Measurements from ENCODE around the gene PRRX2. TPM values are rescaled to one million over a fixed set of nuclear protein-coding genes. Genes with fewer than 3 reads are reported as not detected.

Gene PRRX2
- total and polyA plus RNA-seq, 2 of the 13 experiments (the other 11 are each of a cell fraction or from before 2014, with no cell fraction given), result 0.05 TPM; not detected in 1

DNA sequence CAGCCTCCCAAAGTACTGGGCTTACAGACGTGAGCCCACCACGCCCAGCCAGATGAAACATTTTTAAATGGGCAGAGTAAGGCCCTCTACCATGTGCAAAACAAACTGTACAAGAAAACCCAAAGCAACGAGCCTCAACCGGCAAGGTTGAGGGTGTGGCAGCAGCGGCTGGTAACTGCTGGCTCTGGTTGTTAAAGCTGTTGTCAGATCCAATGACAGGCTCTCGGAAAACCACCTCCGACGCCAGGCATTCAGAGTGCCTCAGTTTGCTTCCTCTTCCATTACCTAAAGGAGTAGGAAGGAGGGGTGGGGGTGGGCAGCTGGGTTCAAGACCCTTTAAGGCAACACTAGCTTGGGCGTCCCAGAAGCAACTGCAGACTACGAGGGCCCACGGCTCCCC, 21.1 kb upstream of the PRRX2 start:
- TF ChIP-seq MLXIP (CRISPR knock-in tag; IDR thresholded peaks at IDR 0.05; ENCODE audit: borderline replicate concordance) (no peak), SAFB2 (CRISPR knock-in tag; IDR thresholded peaks at IDR 0.05; ENCODE audit: borderline replicate concordance, low read depth) (no peak), ZNF616 (CRISPR knock-in tag; IDR thresholded peaks at IDR 0.05; ENCODE audit: low read depth) (no peak), CBX5 (CRISPR knock-in tag; IDR thresholded peaks at IDR 0.05; ENCODE audit: borderline replicate concordance) (no peak), NR2C2 (CRISPR knock-in tag; IDR thresholded peaks at IDR 0.05; ENCODE audit: borderline replicate concordance) (no peak), ZKSCAN1 (IDR thresholded peaks at IDR 0.05; ENCODE audit: low read length) (no peak), RCOR2 (CRISPR knock-in tag; IDR thresholded peaks at IDR 0.05) (no peak), POLR2AphosphoS5 (IDR thresholded peaks at IDR 0.05; ENCODE audit: low read depth, low read length) (no peak), TOE1 (CRISPR knock-in tag; IDR thresholded peaks at IDR 0.05) (no peak), CREBL2 (CRISPR knock-in tag; IDR thresholded peaks at IDR 0.05; ENCODE audit: borderline replicate concordance) (no peak), ZFP36L1 (CRISPR knock-in tag; IDR thresholded peaks at IDR 0.05) (no peak), NPAS2 (CRISPR knock-in tag; IDR thresholded peaks at IDR 0.05; ENCODE audit: borderline replicate concordance) (no peak), ZNF24 (IDR thresholded peaks at IDR 0.05) (no peak), MTA3 (CRISPR knock-in tag; IDR thresholded peaks at IDR 0.05) (no peak), ZNF383 (CRISPR knock-in tag; IDR thresholded peaks at IDR 0.05; ENCODE audit: borderline replicate concordance) (no peak)
- TF ChIP-seq, protein P1, sequence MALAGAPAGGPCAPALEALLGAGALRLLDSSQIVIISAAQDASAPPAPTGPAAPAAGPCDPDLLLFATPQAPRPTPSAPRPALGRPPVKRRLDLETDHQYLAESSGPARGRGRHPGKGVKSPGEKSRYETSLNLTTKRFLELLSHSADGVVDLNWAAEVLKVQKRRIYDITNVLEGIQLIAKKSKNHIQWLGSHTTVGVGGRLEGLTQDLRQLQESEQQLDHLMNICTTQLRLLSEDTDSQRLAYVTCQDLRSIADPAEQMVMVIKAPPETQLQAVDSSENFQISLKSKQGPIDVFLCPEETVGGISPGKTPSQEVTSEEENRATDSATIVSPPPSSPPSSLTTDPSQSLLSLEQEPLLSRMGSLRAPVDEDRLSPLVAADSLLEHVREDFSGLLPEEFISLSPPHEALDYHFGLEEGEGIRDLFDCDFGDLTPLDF (CRISPR knock-in tag; IDR thresholded peaks at IDR 0.05), result no peak
- H3K27me3 ChIP-seq (ENCODE audit: control insufficient read depth in 1 of 2, insufficient read depth in 2 of 2, low read length in 2 of 2), result peaks cover 5 to 29% of the 10 kb centered on the region in 2 experiments
- no peak overlapping the region for H3K4me2 ChIP-seq (ENCODE audit: low read depth, low read length)
- ATAC-seq (no peak), DNase-seq (ENCODE audit: low spot score) (no peak), FAIRE-seq (no peak)
- POLR2A ChIA-PET, result no interaction called here
- no peak overlapping the region for H3K27ac ChIP-seq (ENCODE audit: extremely low read length, insufficient read depth, low read length)
- BruUV-seq (replicated peaks), result no TSS peak
- H2AFZ ChIP-seq (ENCODE audit: low read length), result no peak overlapping the region
- no peak overlapping the region for H3K4me3 ChIP-seq (replicated peaks in 1 of 3; ENCODE audit: insufficient read depth in 1 of 3, low read depth in 2 of 3, low read length in 3 of 3)
- H3K9ac ChIP-seq (ENCODE audit: insufficient read depth, low read depth, low read length), result no peak overlapping the region
- no peaks in the 10 kb centered on the region for H3K9me3 ChIP-seq (ENCODE audit: low read length)
- CTCF ChIA-PET (ENCODE audit: low intra/inter-chr PET ratio, low total read pairs), result no interaction called here
- H3K79me2 ChIP-seq (ENCODE audit: insufficient read depth, low read length), result peaks cover 23% of the 10 kb centered on the region
- intact Hi-C loops (cut with micrococcal nuclease; ENCODE audit: unreplicated experiment), result loop anchor here (5.0 kb wide), 1 partner anchor 138 kb away; no protein-coding TSS in a partner anchor
- WGBS (ENCODE audit: low lambda C conversion rate), result 59% methylated on average over 10 of the region's 11 CpGs
- peaks cover 0 to 7% of the 10 kb centered on the region in 2 experiments; a peak in 1 of 5 replicates for H3K36me3 ChIP-seq (replicated peaks in 1 of 2; ENCODE audit: control insufficient read depth in 1 of 2, insufficient read depth in 2 of 2, low read length in 2 of 2)
- peaks cover 9% of the 10 kb centered on the region; the same call in 1 of the 2 replicates for H4K20me1 ChIP-seq (ENCODE audit: insufficient read depth, low read length)
- in situ Hi-C loops (cut with HindIII; ENCODE audit: extremely low pct_ligation_motif_present, low pct_unique_long_range_greater_than_20kb), result loop anchor here (10.0 kb wide), 1 partner anchor 140 kb away; no protein-coding TSS in a partner anchor
- H3K4me1 ChIP-seq (ENCODE audit: insufficient read depth, low read length), result peaks cover 35% of the 10 kb centered on the region

Data from HepG2 (cell line).